ENCODE results near the gene MYL9.

Gene MYL9

DNA sequence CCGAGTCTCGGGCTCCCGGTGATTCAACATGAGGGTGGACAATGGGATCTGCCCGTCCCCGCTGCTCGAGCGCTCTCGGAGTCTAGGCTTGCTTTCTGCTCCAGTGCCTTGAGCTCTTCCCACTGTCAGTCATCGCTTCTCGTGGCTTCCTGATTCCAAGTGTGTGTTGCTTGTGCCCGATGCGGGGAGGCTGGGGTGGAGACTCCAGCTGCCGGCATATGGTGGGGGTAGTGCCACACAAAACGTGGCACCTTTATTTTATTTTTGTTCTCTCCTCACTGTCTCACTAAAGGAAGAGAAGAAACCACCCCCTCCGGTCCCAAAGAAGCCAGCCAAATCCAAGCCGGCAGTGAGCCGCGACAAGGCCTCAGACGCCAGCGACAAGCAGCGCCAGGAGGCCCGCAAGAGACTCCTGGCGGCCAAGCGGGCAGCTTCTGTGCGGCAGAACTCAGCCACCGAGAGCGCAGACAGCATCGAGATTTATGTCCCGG is 14.8 kb upstream of the MYL9 start:
- DNase-seq = no peak

DNA sequence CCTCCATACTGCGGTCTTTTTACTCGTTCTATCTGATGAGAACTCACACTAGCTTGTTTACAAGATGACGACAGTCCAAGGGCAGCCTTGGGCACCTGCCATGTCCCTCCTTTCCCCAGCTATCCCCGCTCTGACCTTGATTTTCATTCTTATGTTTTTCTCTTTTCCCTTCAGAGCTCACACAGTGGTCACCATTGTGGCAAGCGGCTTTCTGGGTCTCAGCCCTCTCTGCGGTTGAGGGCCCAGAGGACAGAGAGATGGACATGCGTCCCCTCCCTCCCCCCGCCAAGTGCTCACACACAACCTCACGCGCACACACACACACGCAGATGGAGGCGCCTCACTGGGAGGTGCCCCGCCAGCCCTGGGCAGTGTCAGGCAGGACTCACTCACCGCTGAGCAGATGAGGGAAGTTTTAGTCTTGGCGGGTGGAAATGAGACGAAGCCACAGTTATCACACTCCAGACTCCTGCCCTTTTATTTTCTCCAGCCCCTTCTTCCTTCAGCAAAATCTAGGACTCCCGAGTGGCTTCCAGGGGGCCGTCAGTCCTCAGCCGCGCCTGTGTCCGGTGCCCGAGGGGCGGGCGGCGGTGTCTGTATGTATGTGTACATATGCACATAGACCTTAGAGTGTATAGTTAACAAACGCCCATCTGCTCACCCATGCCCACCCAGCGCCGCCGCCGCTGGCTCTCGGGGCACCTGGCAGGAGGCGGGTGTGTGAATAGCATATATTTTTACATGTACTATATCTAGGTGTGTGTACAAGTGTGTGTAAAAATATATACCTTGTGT is 13.8 kb upstream of the MYL9 start:
- DNase-seq = no peak

- no peak for DNase-seq
Observed at GRCh38 chr20:36528176-36528874, 13.0 kb upstream of the MYL9 start.

GRCh38 chr20:36528875-36529417 is 12.4 kb upstream of the MYL9 start:
- DNase-seq = no peak

DNA sequence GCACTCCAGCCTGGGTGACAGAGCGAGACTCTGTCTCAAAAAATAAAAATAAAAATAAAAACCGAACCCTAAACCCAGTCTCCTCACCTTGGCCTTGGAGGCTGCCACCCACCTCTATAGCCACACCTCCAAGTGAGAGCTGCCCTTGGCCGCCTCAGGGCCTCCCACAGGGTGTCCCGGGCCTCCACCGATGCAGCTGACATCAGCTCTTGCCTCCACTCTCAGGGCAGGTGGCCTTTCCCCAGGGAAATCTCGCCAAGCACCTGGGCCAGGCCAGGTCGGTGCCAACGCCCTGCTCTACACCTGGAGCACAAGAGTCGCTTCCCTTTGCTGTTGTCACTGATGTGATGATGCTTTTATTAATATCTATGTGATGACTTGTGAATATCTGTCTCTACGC is 8.9 kb upstream of the MYL9 start:
- no peak for DNase-seq

- DNase-seq = no peak
Observed at GRCh38 chr20:36532822-36533221, 8.5 kb upstream of the MYL9 start.

DNA sequence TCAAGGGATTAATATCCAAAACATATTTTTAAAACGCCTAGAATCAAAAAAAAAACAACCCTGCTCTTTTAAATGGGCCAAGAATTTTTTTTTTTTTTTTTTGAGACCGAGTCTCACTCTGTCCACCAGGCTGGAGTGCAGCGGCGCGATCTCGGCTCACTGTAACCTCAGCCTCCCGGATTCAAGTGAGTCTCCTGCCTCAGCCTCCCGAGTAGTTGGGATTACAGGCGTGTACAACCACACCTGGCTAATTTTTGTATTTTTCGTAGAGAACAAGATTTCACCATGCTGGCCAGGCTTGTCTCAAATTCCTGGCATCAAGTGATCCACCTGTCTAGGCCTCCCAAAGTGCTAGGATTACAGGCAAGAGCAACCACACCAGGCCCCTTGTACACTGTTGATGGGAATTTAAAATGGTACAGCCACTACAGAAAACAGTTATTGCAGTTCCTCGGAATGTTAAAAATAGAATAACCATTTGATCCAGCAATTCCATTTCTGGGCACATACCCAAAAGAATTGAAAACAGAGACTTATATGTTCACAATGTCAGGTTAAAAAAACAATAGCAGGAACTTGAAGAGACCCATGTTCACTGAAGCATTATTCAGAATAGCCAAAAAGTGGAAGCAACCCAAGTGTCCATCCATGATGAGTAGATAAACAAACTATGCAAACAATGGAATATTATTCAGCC is 3.1 kb upstream of the MYL9 start:
- no peak for DNase-seq

DNA sequence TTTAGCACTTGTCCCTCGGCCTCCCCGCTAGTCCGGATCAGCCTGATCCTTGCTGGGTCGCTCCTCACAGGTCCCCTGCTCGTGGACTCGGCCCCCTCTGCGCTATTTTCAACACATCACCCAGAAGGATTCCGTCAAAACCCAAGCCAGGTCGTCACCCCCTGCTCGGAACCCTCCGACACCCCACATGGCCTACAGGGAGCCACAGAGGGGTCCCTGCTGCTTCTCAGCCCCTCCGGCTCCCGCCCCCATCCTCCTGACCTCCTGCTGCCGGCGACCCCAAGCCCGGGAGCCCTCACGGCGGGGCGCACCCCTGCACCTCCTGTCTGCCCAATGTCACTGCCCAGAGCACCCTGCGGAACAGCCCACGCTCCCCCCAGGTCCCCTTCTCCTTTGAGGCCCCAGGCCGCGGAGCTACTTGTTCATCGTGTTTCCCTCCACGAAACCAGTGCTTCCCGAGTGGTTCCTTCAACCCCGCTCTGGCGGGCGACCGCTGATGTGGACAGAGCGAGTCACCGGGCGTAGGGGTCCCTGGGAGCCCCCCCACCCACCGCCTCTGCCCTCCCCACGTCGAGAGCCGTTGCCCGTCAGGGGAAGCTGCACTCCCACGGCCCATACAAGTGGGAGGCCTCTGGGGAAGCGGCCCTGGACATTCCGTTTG is 638 bp upstream of the MYL9 start:
- DNase-seq = no peak

- DNase-seq = no peak
Observed at GRCh38 chr20:36541768-36542488, 609 bp downstream of the MYL9 start.

- DNase-seq = no peak
Observed at GRCh38 chr20:36542516-36543183, 1.3 kb downstream of the MYL9 start.

DNA sequence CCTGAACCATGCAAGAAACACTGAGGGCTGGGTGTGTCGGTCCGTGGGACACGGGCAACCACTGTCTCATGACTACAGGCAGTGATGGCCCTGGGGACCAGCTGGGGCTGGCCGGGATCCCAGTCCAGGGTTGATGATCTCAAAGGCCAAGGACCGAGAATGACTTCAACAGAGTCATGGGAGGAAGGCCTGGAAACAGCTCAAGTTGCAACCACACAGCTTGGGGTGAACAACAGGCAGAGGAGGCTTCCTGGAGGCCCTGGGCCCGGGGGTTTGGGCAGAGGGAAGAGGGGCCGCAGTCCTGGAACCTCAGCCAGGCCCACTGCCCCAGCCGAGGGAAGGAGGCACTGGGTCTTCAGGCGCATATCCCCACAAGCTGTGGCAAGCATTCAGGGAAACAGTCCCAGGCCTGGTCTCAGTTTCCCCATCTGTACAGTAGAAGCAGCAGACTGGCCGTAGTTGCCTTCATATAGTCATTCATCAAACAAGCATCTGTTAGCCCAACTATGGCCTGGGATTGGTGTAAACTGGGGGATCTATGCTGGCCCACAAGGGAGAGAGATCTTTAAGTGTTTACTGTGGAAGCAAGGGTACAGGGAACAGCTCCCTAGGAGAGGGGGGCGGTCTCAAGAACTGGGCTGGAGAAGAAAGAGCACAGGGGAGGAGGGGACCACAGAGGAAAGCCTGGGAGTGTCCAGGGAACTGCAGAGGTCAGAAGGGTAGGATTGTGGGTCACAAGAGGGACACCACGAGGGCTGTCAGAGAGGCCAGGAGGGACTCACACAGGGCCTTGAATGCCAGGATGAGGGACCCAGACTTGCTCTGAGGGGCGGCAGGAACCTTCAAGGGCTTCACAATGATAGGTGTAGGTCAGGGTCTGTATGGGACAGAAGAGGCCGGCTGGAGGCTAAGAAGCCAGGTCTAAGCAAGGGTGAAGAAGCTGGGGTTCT is 2.1 kb downstream of the MYL9 start:
- DNase-seq = no peak

- DNase-seq = no peak
Observed at GRCh38 chr20:36544134-36545018, 3.1 kb downstream of the MYL9 start.

DNA sequence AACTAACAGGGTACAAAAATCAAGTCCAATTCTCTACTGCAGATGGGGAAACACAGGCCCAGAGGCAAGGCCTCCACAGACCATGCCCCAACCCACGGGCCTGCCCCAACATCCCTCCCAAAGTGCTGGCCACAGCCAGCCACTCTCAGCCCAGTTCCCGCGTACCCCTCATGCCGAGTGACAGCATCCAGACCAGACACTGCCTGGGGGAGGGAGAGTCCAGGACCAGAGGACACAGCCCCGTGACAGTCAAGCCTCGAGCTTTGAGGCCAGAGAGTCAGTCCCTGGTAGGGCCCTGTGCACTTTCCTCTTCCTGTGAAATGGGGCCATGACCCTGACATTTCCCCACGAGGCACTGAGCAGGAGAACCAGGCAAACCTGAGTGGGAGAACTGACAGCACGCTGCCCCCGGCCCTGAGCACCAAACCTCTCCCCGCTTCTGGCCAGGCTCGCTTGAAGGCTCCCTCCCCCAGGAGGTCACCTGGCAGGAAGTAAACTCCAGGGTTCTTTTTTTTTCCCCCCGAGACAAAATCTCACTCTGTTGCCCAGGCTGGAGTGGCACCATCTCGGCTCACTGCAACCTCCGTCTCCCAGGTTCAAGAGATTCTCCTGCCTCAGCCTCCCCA is 4.9 kb downstream of the MYL9 start:
- DNase-seq = no peak

DNA sequence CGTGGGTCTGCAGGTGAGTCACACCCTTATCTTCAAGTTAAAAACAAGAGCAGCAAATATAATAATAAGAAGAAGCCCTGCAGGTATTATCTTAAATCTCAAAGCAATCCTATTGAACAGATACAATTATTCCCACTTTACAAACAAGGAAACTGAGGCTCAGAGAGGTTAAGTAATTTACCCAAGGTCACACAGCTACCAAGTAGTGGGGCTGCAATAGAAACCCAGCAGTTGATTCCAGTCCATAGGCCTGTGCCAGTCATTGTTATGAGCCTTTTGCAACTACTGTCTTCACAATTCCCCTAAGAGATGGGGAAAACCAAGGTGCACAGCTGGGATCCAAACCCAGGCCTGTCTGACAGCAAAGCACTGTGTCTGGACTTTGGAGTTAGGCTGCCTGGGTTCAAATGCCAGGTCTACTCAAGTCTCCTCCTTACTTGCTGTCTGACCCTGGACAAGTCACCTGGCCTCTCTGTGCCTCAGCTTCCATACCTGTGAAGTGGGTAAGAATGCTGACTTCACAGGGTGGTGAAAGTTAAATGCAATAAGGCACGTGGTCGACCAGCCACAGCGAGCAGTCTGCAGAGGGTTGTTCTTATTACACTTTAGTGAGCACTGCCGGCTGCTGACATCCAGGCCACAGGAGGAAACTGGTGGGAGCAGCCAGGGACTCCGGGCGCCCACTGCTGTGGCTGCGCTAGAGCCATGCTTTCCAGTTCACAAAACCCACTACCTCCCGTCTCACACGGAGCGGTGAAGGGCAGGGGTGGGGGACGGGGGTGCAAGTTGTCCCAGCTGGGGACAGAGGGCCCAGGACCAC is 6.1 kb downstream of the MYL9 start:
- no peak for DNase-seq

DNA sequence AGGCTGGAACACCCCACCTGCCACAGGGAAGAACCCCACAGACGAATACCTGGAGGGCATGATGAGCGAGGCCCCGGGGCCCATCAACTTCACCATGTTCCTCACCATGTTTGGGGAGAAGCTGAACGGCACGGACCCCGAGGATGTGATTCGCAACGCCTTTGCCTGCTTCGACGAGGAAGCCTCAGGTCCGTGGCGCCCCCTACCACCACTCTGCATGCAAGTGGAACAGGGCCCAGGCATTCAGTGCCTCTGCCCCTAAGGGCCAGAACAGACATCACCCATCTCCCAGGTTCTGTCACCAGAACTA is 6.6 kb downstream of the MYL9 start:
- no peak for DNase-seq

GRCh38 chr20:36548704-36549627 is 7.6 kb downstream of the MYL9 start:
- no peak for DNase-seq

- DNase-seq = no peak
Observed at GRCh38 chr20:36549628-36549941, 8.3 kb downstream of the MYL9 start.
